Keratinocyte (primary cell): Measurements from ENCODE around the gene CLDN19. TPM values are rescaled to one million over a fixed set of nuclear protein-coding genes. Genes with fewer than 3 reads are reported as not detected.

Source experiments
- DNase-seq: peaks from one replicate; pipeline ENCODE4 v3.0.0-alpha.2; 2011; ENCODE audit warnings: low read depth, missing footprints, low spot score
- FAIRE-seq: peaks from 2 replicates; lab custom pipeline; 2011; peaks lifted over from hg19 to GRCh38; lab: Jason Lieb, UNC
- H2AFZ ChIP-seq: 2 replicates; pipeline ENCODE4 v1.6.0; 2012; ENCODE audit warnings: low read length, control low read depth, inconsistent platforms; ENCODE audit not compliant: control insufficient read depth
- H3K27ac ChIP-seq: 2 replicates; pipeline ENCODE4 v1.5.1; 2011; ENCODE audit warnings: low read length; ENCODE audit not compliant: control insufficient read depth, insufficient read depth
- H3K27me3 ChIP-seq: 3 replicates; pipeline ENCODE4 v1.6.0; 2011; ENCODE audit warnings: low read length; ENCODE audit not compliant: control insufficient read depth, insufficient read depth; ENCODE audit errors: extremely low read depth
- H3K36me3 ChIP-seq, 2 experiments: 2 replicates in 1 of 2; 3 replicates in 1 of 2; pipeline ENCODE4 v1.5.1; 2011; ENCODE audit warnings: low read length in 2 of 2, mild to moderate bottlenecking in 1 of 2; ENCODE audit not compliant: control insufficient read depth in 2 of 2, insufficient read depth in 2 of 2; ENCODE audit errors: extremely low read depth in 1 of 2
- H3K4me1 ChIP-seq: 3 replicates; pipeline ENCODE4 v1.5.1; 2011; ENCODE audit warnings: low read length; ENCODE audit not compliant: control insufficient read depth, insufficient read depth; ENCODE audit errors: extremely low read depth
- H3K4me2 ChIP-seq: 3 replicates; pipeline ENCODE4 v1.6.0; 2011; ENCODE audit warnings: low read depth, low read length; ENCODE audit not compliant: control insufficient read depth, insufficient read depth; ENCODE audit errors: extremely low read depth
- H3K4me3 ChIP-seq, 3 experiments: fragments of 200-600 bp in 1 of 3; sonication (generic) in 1 of 3; 2 replicates in 2 of 3; 3 replicates in 1 of 3; pipeline ENCODE4 v1.5.1; 2011 to 2016; ENCODE audit warnings: low read length in 3 of 3, mild to moderate bottlenecking in 3 of 3, control low read depth in 2 of 3, inconsistent platforms in 1 of 3, low read depth in 1 of 3, mixed read lengths in 1 of 3, mixed run types in 1 of 3, moderate library complexity in 1 of 3; ENCODE audit not compliant: control insufficient read depth in 2 of 3, insufficient read depth in 2 of 3; ENCODE audit errors: extremely low read depth in 1 of 3
- H3K79me2 ChIP-seq: 2 replicates; pipeline ENCODE4 v1.6.0; 2012; ENCODE audit warnings: low read length; ENCODE audit not compliant: control insufficient read depth, insufficient read depth
- H3K9ac ChIP-seq: 3 replicates; pipeline ENCODE4 v1.6.0; 2011; ENCODE audit warnings: low read length; ENCODE audit not compliant: control insufficient read depth, insufficient read depth; ENCODE audit errors: extremely low read depth
- H3K9me1 ChIP-seq: 3 replicates; pipeline ENCODE4 v1.6.0; 2011; ENCODE audit warnings: low read length; ENCODE audit not compliant: control insufficient read depth, insufficient read depth; ENCODE audit errors: extremely low read depth
- H3K9me3 ChIP-seq: 2 replicates; pipeline ENCODE4 v1.5.1; 2012; ENCODE audit warnings: low read depth, low read length; ENCODE audit not compliant: control insufficient read depth
- H4K20me1 ChIP-seq: 3 replicates; pipeline ENCODE4 v1.6.0; 2011; ENCODE audit warnings: low read length; ENCODE audit not compliant: control insufficient read depth, insufficient read depth; ENCODE audit errors: extremely low read depth
- CTCF ChIP-seq, 3 experiments: IDR thresholded peaks in 1 of 3; conservative IDR thresholded peaks in 1 of 3; optimal IDR thresholded peaks in 1 of 3; 2 replicates in 2 of 3; 3 replicates in 1 of 3; pipeline versions ENCODE3 to v1.5.1; 2011; ENCODE audit warnings: low read length in 3 of 3, mild to moderate bottlenecking in 3 of 3, moderate library complexity in 2 of 3, control low read depth in 1 of 3, inconsistent platforms in 1 of 3; ENCODE audit not compliant: insufficient read depth in 2 of 3; ENCODE audit errors: extremely low read depth in 1 of 3
- EZH2 ChIP-seq: IDR thresholded peaks from one replicate; pipeline ENCODE4 v1.6.1; 2012; ENCODE audit warnings: inconsistent platforms, mild to moderate bottlenecking, low read length, moderate library complexity
- dilution Hi-C: fragments of 300-500 bp; cut with MboI; formaldehyde crosslinking; loops from one replicate; pipeline ENCODE4 v1.7.0; 2020; ENCODE audit warnings: low sequenced_read_pairs; ENCODE audit not compliant: extremely low pct_ligation_motif_present
- polyA plus RNA-seq, 5 experiments: library from polyadenylated mRNA; depleted of rRNA in 3 of 5; stranded (reverse) in 3 of 5; stranded (forward) in 1 of 5; unstranded in 1 of 5; fragments of >200 nt; gene quantifications; 1 replicate in 1 of 5; 2 replicates in 3 of 5; 3 replicates in 1 of 5; pipeline versions ENCODE4 v1.2.1 to v1.2.3, GENCODE V29; 2011 to 2012; ENCODE audit warnings: missing spikeins in 2 of 5, low read depth in 1 of 5, low replicate concordance in 1 of 5

Gene CLDN19
- polyA plus RNA-seq, 1 donor (not counting 4 experiments of a cell fraction or from before 2014, with no cell fraction given) = not detected

DNA sequence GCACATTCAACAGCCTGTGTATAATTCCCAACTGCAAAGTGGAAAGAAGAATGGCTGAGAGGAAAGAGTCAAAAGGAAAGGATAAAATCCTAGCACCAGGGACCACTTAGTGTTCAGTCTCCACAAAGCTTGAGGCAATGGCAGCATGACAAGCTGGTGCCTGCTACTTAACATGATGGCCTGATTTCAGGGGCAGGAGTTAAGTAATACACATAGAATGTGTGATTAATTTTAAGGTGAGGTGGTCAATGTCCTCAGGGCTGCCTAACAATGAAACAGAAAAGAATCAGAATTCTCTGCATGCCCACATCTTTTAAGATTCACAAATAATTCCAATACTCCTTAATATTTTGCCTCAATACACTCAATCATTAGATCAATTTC, 17.8 kb upstream of the CLDN19 start:
- Histone ChIP-seq H3K79me2 (no peaks in the 10 kb centered on the region), H3K4me1 (peaks cover 10% of the 10 kb centered on the region), H3K4me2 (no peak overlapping the region), H3K27me3 (no peaks in the 10 kb centered on the region), H3K9ac (no peak overlapping the region), H3K36me3 (peaks cover 24 to 32% of the 10 kb centered on the region in 2 experiments), H4K20me1 (no peaks in the 10 kb centered on the region), H3K4me3 (no peak overlapping the region), H3K9me1 (no peaks in the 10 kb centered on the region), H3K9me3 (no peaks in the 10 kb centered on the region), H3K27ac (no peak overlapping the region), H2AFZ (no peak overlapping the region)
- FAIRE-seq (no peak), DNase-seq (no peak)
- dilution Hi-C loops = no loop called here
- TF ChIP-seq CTCF (optimal IDR thresholded peaks at IDR 0.05 in 1 of 3, IDR thresholded peaks at IDR 0.05 in 1 of 3, conservative IDR thresholded peaks at IDR 0.05 in 1 of 3; ENCODE audit: extremely low read depth in 1 of 3, insufficient read depth in 2 of 3, low read length in 3 of 3) (no peak), EZH2 (no peak)

DNA sequence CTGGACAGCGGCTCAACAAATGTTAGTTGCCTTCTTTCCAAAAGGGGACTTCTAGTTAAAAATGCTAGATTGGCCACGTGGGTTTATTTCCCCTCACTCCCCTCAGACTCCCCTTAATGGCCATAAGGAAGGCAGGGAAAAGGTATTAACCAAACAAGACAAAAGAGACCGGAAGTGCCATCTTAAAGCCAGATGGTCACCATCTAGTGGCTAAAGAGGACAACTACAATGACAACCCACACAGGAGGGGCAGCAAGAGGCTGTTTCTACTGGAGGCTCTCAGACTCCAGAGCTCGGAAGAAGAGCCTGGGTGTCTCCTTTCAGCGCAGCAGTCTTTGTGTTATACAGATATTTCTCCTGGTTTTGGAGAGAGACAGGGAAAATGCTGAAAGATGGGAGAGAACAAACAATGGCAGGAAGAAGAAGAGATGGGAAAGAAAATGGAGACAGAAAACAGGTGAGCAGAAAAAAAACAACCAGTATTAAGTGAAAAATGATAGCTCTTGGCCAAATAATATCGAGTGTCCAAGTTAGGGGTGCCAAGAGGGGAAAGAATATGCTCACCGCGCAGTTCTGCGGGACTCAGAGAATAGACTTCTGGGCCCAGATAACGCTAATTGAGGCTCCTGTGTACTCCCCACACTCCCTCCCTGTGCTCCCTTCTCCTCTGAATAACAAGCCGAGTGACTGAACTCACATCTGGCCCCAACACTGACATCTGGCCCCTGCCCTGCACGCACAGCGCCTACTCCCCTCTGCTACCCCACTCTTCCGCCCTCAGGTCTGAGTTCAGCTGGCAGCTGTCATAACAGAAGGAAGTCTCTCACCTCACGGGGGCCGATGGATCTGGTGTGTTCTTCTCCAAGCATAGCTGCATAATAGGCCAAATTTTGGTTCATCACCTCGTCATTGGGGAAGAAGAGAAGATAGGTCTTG, 17.2 kb upstream of the CLDN19 start:
- Histone ChIP-seq H4K20me1 (no peaks in the 10 kb centered on the region), H3K4me2 (no peak overlapping the region), H3K4me1 (peaks cover 10% of the 10 kb centered on the region), H3K9me1 (peaks cover 2% of the 10 kb centered on the region), H3K36me3 (peaks cover 26 to 35% of the 10 kb centered on the region in 2 experiments), H3K27ac (no peak overlapping the region), H3K4me3 (no peak overlapping the region), H3K9ac (no peak overlapping the region), H3K9me3 (no peaks in the 10 kb centered on the region), H2AFZ (no peak overlapping the region), H3K27me3 (no peaks in the 10 kb centered on the region), H3K79me2 (no peaks in the 10 kb centered on the region)
- no peak for TF ChIP-seq EZH2
- peak; percentile 66 to 76 (median 73) for TF ChIP-seq CTCF (optimal IDR thresholded peaks at IDR 0.05 in 1 of 3, IDR thresholded peaks at IDR 0.05 in 1 of 3, conservative IDR thresholded peaks at IDR 0.05 in 1 of 3; ENCODE audit: extremely low read depth in 1 of 3, insufficient read depth in 2 of 3, low read length in 3 of 3)
- dilution Hi-C loops = no loop called here
- DNase-seq (no peak), FAIRE-seq (peak; percentile 92)
